K562 (cell line): ENCODE measurements around the gene CSNK1G1. TPM values are rescaled to one million over a fixed set of nuclear protein-coding genes. Genes with fewer than 3 reads are reported as not detected.

ENCODE experiments used
- CBX8 ChIP-seq: fragments of 200-600 bp; sonication (generic); IDR thresholded peaks from 2 replicates; pipeline ENCODE4 v1.6.1; 2012; ENCODE audit warnings: borderline replicate concordance, mixed run types, low read depth, mild to moderate bottlenecking, moderate library complexity, mixed read lengths, low read length, control low read depth, inconsistent platforms; ENCODE audit not compliant: poor library complexity, severe bottlenecking; ENCODE audit errors: extremely low read depth
- ELF4 ChIP-seq: fragments of 450-650 bp; formaldehyde crosslinking; IDR thresholded peaks from 2 replicates; pipeline ENCODE4 v1.4.0; 2022; ENCODE audit warnings: missing genetic modification characterization
- HIVEP1 ChIP-seq: fragments of 250-450 bp; sonication (Bioruptor Pico); IDR thresholded peaks from 2 replicates; pipeline ENCODE4 v1.4.0; 2020; ENCODE audit warnings: mild to moderate bottlenecking
- MEF2A ChIP-seq: IDR thresholded peaks from 2 replicates; pipeline ENCODE4 v1.6.1; 2011; ENCODE audit warnings: low read depth, mild to moderate bottlenecking, low read length, moderate library complexity; ENCODE audit not compliant: control insufficient read depth
- NR3C1 ChIP-seq: sonication (generic); formaldehyde crosslinking; IDR thresholded peaks from 2 replicates; pipeline ENCODE4 v1.8.1; 2022; ENCODE audit warnings: missing genetic modification reagents
- RBBP5 ChIP-seq: fragments of 200-600 bp; sonication (generic); IDR thresholded peaks from 2 replicates; pipeline ENCODE4 v1.6.1; 2012; ENCODE audit warnings: borderline replicate concordance, mild to moderate bottlenecking, low read length, control low read depth, inconsistent platforms; ENCODE audit not compliant: insufficient read depth, poor library complexity, severe bottlenecking
- polyA plus RNA-seq, 8 experiments: library from polyadenylated mRNA; depleted of rRNA in 4 of 8; stranded (reverse) in 5 of 8; unstranded in 3 of 8; fragments of >200 nt; fragmentation: Nextera tagmentation in 2 of 8; fragmentation: Illumina TruSeq in 1 of 8; extraction: Ambion mirVana in 2 of 8; extraction: Trizol in 1 of 8; gene quantifications; 2 replicates each; pipeline versions ENCODE4 v1.2.1 to v1.2.3, GENCODE V29; 2011 to 2014; ENCODE audit warnings: inconsistent platforms in 1 of 8, missing spikeins in 1 of 8
- total RNA-seq, 7 experiments: library from RNA; depleted of rRNA in 6 of 7; stranded (reverse); fragments of >200 nt in 6 of 7; fragmentation: Illumina TruSeq in 2 of 7; extraction: Trizol in 2 of 7; gene quantifications; 2 replicates each; pipeline versions ENCODE4 v1.2.1 to v1.2.3, GENCODE V29; 2011 to 2021; ENCODE audit warnings: low replicate concordance in 1 of 7
- TF ChIP-seq, protein P1 (sequence below), 2 experiments: IDR thresholded peaks in 1 of 2; conservative IDR thresholded peaks in 1 of 2; 2 replicates each; pipeline ENCODE4 v1.6.1; 2016; ENCODE audit warnings: low read depth in 2 of 2, mild to moderate bottlenecking in 1 of 2, missing compliant biosample characterization in 1 of 2, missing genetic modification characterization in 1 of 2, moderate library complexity in 1 of 2
- TF ChIP-seq, protein P2 (sequence below), 2 experiments: fragments of 450-650 bp; IDR thresholded peaks; 2 replicates each; pipeline ENCODE4 v1.6.1; 2018; ENCODE audit warnings: mild to moderate bottlenecking in 2 of 2, low read depth in 1 of 2; ENCODE audit not compliant: partially characterized antibody in 2 of 2
- TF ChIP-seq, protein P3 (sequence below), 3 experiments: fragments of 200-800 bp in 1 of 3; fragments of 250-450 bp in 1 of 3; fragments of 450-650 bp in 1 of 3; sonication (Bioruptor Pico) in 1 of 3; sonication (Bioruptor generic) in 1 of 3; formaldehyde crosslinking in 1 of 3; IDR thresholded peaks; 2 replicates each; pipeline versions ENCODE4 v1.6.1 to v1.8.0; 2016 to 2022; ENCODE audit warnings: mild to moderate bottlenecking in 2 of 3, missing genetic modification characterization in 2 of 3, missing compliant biosample characterization in 1 of 3, moderate library complexity in 1 of 3
- TF ChIP-seq, protein P4 (sequence below): fragments of 250-450 bp; sonication (Bioruptor Pico); IDR thresholded peaks from 2 replicates; pipeline ENCODE4 v1.8.0; 2022; ENCODE audit warnings: inconsistent platforms, mild to moderate bottlenecking, moderate library complexity, borderline replicate concordance

CSNK1G1 gene
- total and polyA plus RNA-seq, 9 of the 15 experiments (the other 6 are each of a cell fraction or from before 2014, with no cell fraction given): 4.5 to 18.5 (median 9.5) TPM

DNA sequence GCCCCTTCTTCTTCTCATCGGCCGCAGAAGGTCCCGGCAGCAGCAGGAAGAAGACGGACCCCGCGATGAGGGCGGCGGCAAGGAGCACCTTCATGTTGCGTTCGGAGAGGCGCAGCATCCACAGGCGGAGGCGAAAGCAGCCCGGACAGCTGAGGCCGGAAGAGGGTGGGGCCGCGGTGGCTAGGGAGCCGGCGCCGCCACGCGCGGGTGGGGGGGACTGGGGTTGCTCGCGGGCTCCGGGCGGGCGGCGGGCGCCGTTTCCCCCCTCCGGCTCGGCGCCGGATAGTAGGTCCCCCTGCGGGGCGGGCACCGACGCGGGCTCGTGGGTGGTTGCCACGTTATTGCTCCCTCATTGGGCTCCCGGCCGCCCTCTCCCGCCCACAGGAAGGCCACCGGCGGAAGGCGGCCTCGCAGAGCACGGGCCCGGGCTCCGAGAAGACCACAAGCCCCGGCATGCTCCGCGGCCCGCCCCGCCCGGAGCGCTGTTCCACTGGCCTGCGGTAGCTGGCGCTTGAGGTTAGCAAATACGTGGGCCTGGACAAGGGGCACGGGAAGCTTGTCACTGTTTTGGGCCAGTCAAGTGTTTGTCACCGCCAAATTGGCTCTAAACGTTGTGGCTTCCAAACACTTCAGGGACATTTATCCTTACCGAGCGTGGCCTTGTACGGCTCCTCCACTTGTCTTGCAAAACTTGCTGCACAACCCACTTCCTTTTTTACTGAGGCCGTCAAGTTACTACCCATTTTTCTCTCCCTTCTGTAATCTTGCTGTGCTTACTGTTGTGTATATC is 192.9 kb downstream of the CSNK1G1 start, which contains the start of gene PPIB (continued):
- TF ChIP-seq NR3C1 (CRISPR knock-in tag) (no peak), ELF4 (CRISPR knock-in tag) (peak; percentile 59; the same call in 1 of the 2 replicates), MEF2A (no peak), HIVEP1 (CRISPR knock-in tag) (no peak), RBBP5 (peak; percentile 91), CBX8 (no peak)
- TF ChIP-seq, protein P1, sequence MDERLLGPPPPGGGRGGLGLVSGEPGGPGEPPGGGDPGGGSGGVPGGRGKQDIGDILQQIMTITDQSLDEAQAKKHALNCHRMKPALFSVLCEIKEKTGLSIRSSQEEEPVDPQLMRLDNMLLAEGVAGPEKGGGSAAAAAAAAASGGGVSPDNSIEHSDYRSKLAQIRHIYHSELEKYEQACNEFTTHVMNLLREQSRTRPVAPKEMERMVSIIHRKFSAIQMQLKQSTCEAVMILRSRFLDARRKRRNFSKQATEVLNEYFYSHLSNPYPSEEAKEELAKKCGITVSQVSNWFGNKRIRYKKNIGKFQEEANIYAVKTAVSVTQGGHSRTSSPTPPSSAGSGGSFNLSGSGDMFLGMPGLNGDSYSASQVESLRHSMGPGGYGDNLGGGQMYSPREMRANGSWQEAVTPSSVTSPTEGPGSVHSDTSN (CRISPR knock-in tag; IDR thresholded peaks at IDR 0.05; ENCODE audit: low read depth): no peak
- TF ChIP-seq, protein P1 (tag; conservative IDR thresholded peaks at IDR 0.05; ENCODE audit: low read depth): peak; percentile 20; the same call in 1 of the 2 replicates
- TF ChIP-seq, protein P2, sequence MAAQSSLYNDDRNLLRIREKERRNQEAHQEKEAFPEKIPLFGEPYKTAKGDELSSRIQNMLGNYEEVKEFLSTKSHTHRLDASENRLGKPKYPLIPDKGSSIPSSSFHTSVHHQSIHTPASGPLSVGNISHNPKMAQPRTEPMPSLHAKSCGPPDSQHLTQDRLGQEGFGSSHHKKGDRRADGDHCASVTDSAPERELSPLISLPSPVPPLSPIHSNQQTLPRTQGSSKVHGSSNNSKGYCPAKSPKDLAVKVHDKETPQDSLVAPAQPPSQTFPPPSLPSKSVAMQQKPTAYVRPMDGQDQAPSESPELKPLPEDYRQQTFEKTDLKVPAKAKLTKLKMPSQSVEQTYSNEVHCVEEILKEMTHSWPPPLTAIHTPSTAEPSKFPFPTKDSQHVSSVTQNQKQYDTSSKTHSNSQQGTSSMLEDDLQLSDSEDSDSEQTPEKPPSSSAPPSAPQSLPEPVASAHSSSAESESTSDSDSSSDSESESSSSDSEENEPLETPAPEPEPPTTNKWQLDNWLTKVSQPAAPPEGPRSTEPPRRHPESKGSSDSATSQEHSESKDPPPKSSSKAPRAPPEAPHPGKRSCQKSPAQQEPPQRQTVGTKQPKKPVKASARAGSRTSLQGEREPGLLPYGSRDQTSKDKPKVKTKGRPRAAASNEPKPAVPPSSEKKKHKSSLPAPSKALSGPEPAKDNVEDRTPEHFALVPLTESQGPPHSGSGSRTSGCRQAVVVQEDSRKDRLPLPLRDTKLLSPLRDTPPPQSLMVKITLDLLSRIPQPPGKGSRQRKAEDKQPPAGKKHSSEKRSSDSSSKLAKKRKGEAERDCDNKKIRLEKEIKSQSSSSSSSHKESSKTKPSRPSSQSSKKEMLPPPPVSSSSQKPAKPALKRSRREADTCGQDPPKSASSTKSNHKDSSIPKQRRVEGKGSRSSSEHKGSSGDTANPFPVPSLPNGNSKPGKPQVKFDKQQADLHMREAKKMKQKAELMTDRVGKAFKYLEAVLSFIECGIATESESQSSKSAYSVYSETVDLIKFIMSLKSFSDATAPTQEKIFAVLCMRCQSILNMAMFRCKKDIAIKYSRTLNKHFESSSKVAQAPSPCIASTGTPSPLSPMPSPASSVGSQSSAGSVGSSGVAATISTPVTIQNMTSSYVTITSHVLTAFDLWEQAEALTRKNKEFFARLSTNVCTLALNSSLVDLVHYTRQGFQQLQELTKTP (IDR thresholded peaks at IDR 0.05; ENCODE audit: low read depth in 1 of 2, partially characterized antibody in 2 of 2): peak; percentile 65 to 77
- TF ChIP-seq, protein P3, sequence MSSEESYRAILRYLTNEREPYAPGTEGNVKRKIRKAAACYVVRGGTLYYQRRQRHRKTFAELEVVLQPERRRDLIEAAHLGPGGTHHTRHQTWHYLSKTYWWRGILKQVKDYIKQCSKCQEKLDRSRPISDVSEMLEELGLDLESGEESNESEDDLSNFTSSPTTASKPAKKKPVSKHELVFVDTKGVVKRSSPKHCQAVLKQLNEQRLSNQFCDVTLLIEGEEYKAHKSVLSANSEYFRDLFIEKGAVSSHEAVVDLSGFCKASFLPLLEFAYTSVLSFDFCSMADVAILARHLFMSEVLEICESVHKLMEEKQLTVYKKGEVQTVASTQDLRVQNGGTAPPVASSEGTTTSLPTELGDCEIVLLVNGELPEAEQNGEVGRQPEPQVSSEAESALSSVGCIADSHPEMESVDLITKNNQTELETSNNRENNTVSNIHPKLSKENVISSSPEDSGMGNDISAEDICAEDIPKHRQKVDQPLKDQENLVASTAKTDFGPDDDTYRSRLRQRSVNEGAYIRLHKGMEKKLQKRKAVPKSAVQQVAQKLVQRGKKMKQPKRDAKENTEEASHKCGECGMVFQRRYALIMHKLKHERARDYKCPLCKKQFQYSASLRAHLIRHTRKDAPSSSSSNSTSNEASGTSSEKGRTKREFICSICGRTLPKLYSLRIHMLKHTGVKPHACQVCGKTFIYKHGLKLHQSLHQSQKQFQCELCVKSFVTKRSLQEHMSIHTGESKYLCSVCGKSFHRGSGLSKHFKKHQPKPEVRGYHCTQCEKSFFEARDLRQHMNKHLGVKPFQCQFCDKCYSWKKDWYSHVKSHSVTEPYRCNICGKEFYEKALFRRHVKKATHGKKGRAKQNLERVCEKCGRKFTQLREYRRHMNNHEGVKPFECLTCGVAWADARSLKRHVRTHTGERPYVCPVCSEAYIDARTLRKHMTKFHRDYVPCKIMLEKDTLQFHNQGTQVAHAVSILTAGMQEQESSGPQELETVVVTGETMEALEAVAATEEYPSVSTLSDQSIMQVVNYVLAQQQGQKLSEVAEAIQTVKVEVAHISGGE (CRISPR knock-in tag; IDR thresholded peaks at IDR 0.05): peak; percentile 82 to 97 (median 84); a peak in 5 of 6 replicates
- TF ChIP-seq, protein P4, sequence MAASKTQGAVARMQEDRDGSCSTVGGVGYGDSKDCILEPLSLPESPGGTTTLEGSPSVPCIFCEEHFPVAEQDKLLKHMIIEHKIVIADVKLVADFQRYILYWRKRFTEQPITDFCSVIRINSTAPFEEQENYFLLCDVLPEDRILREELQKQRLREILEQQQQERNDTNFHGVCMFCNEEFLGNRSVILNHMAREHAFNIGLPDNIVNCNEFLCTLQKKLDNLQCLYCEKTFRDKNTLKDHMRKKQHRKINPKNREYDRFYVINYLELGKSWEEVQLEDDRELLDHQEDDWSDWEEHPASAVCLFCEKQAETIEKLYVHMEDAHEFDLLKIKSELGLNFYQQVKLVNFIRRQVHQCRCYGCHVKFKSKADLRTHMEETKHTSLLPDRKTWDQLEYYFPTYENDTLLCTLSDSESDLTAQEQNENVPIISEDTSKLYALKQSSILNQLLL (CRISPR knock-in tag): no peak
